NB4 (cell line): Measurements from ENCODE around the gene EXOC6.
"Not testable (repeated sequence)": the region's sequence is repeated elsewhere in the genome, so short reads cannot be mapped to it uniquely, and the experiment has no call there.

Experiments
- POLR2A ChIP-seq: IDR thresholded peaks from 2 replicates; pipeline ENCODE4 v1.6.1; 2011; ENCODE audit warnings: mild to moderate bottlenecking; ENCODE audit not compliant: insufficient read length; ENCODE audit errors: extremely low read depth
- TF ChIP-seq, protein P1 (sequence below): IDR thresholded peaks from one replicate; pipeline ENCODE4 v1.5.1; 2012; ENCODE audit warnings: low read depth, low read length

DNA sequence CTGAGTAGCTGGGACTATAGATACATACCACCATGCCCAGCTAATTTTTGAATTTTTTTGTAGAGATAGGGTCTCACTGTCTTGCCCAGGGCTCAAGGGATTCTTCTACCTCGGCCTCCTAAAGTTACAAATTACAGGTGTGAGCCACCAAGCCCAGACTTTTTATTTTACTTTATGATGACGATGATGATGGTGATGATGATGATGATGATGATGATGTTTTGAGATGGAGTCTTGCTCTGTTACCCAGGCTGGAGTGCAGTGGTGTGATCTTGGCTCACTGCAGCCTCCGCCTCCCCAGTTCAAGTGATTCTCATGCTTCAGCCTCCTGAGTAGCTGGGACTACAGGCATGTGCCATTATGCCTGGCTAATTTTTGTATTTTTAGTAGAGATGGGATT is 252.8 kb downstream of the EXOC6 start:
- TF ChIP-seq, protein P1, sequence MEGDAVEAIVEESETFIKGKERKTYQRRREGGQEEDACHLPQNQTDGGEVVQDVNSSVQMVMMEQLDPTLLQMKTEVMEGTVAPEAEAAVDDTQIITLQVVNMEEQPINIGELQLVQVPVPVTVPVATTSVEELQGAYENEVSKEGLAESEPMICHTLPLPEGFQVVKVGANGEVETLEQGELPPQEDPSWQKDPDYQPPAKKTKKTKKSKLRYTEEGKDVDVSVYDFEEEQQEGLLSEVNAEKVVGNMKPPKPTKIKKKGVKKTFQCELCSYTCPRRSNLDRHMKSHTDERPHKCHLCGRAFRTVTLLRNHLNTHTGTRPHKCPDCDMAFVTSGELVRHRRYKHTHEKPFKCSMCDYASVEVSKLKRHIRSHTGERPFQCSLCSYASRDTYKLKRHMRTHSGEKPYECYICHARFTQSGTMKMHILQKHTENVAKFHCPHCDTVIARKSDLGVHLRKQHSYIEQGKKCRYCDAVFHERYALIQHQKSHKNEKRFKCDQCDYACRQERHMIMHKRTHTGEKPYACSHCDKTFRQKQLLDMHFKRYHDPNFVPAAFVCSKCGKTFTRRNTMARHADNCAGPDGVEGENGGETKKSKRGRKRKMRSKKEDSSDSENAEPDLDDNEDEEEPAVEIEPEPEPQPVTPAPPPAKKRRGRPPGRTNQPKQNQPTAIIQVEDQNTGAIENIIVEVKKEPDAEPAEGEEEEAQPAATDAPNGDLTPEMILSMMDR: not testable (repeated sequence)
- TF ChIP-seq POLR2A: not testable (repeated sequence)
